Measurements from ENCODE around the gene PCDHGA9.
"Not testable (repeated sequence)": the region's sequence is repeated elsewhere in the genome, so short reads cannot be mapped to it uniquely, and the experiment has no call there.

PCDHGA9 gene

GRCh38 chr5:141414548-141415274 is 12.1 kb downstream of the PCDHGA9 start:
- not testable (repeated sequence) for DNase-seq (ENCODE audit: low read depth)

GRCh38 chr5:141415275-141415618 is 12.7 kb downstream of the PCDHGA9 start:
- not testable (repeated sequence) for DNase-seq (ENCODE audit: low read depth)

GRCh38 chr5:141417494-141418172 is 15.1 kb downstream of the PCDHGA9 start, which contains the start of gene PCDHGB7:
Gene PCDHGB7, plus strand, starts transcription at chr5:141417677. Its CDS starts 183 bp downstream, at chr5:141417860.
- DNase-seq (ENCODE audit: low read depth), result not testable (repeated sequence)

GRCh38 chr5:141419074-141419880 is 16.7 kb downstream of the PCDHGA9 start:
- no peak for DNase-seq (ENCODE audit: low read depth)

- no peak for DNase-seq (ENCODE audit: low read depth)
These were observed 18.4 kb downstream of the PCDHGA9 start, which contains the start of gene PCDHGA11 for GRCh38 chr5:141420855-141421488. Gene PCDHGA11, plus strand, starts transcription at chr5:141421051. Its CDS starts 177 bp downstream, at chr5:141421228.

- DNase-seq (ENCODE audit: low read depth), result no peak
These were observed 18.9 kb downstream of the PCDHGA9 start for GRCh38 chr5:141421489-141421855.

GRCh38 chr5:141422742-141423291 is 20.2 kb downstream of the PCDHGA9 start:
- DNase-seq (ENCODE audit: low read depth), result no peak

GRCh38 chr5:141427783-141428426 is 25.3 kb downstream of the PCDHGA9 start:
- DNase-seq (ENCODE audit: low read depth), result no peak

- DNase-seq (ENCODE audit: low read depth), result no peak
These were observed 27.9 kb downstream of the PCDHGA9 start, which contains the start of gene PCDHGA12 for GRCh38 chr5:141430332-141431113. Gene PCDHGA12, plus strand, starts transcription at chr5:141430507. Its CDS starts 253 bp downstream, at chr5:141430760.

GRCh38 chr5:141431286-141431685 is 28.7 kb downstream of the PCDHGA9 start:
- DNase-seq (ENCODE audit: low read depth), result no peak

- DNase-seq (ENCODE audit: low read depth), result not testable (repeated sequence)
These were observed 29.7 kb downstream of the PCDHGA9 start for GRCh38 chr5:141432308-141432707.

- not testable (repeated sequence) for DNase-seq (ENCODE audit: low read depth)
These were observed 30.1 kb downstream of the PCDHGA9 start for GRCh38 chr5:141432726-141433125.

- DNase-seq (ENCODE audit: low read depth), result no peak
These were observed 31.4 kb downstream of the PCDHGA9 start for GRCh38 chr5:141434006-141434405.

- DNase-seq (ENCODE audit: low read depth), result no peak
These were observed 34.6 kb downstream of the PCDHGA9 start for GRCh38 chr5:141437221-141437620.

- no peak for DNase-seq (ENCODE audit: low read depth)
These were observed 37.0 kb downstream of the PCDHGA9 start for GRCh38 chr5:141439411-141440141.

- no peak for DNase-seq (ENCODE audit: low read depth)
These were observed 37.8 kb downstream of the PCDHGA9 start for GRCh38 chr5:141440341-141440740.

GRCh38 chr5:141441571-141442170 is 39.1 kb downstream of the PCDHGA9 start:
- no peak for DNase-seq (ENCODE audit: low read depth)

All from stimulated activated CD8-positive, alpha-beta memory T cell treated with anti-CD3 and anti-CD28 coated beads, Interleukin-4, amount 100 ng/mL, for 24 hours (primary cell).